Measurements from ENCODE around the gene SGK2.

Gene SGK2

GRCh38 chr20:43559147-43559987, 540 bp downstream of the SGK2 start:
- Histone ChIP-seq H3K4me1 (peaks cover 3% of the 10 kb centered on the region), H3K27me3 (ENCODE audit: control insufficient read depth, insufficient read depth, low read length) (no peaks in the 10 kb centered on the region), H2AFZ (no peak overlapping the region), H3K79me2 (no peaks in the 10 kb centered on the region), H3K9me3 (ENCODE audit: control insufficient read depth, low read length) (no peaks in the 10 kb centered on the region), H3K9ac (no peak overlapping the region), H3K27ac (no peak overlapping the region), H3K4me3 (ENCODE audit: low read depth, low read length) (no peak overlapping the region), H3K36me3 (ENCODE audit: control insufficient read depth, insufficient read depth, low read length) (no peaks in the 10 kb centered on the region), H3K4me2 (ENCODE audit: low read length) (no peak overlapping the region)
- TF ChIP-seq CTCF (IDR thresholded peaks at IDR 0.05): no peak

GRCh38 chr20:43560974-43561373, 2.1 kb downstream of the SGK2 start:
- H3K4me1 ChIP-seq: peaks cover 3% of the 10 kb centered on the region
- H3K79me2 ChIP-seq: no peaks in the 10 kb centered on the region
- H3K4me2 ChIP-seq (ENCODE audit: low read length): no peak overlapping the region
- no peaks in the 10 kb centered on the region for H3K36me3 ChIP-seq (ENCODE audit: control insufficient read depth, insufficient read depth, low read length)
- H2AFZ ChIP-seq: no peak overlapping the region
- no peaks in the 10 kb centered on the region for H3K27me3 ChIP-seq (ENCODE audit: control insufficient read depth, insufficient read depth, low read length)
- H3K9ac ChIP-seq: no peak overlapping the region
- no peak for TF ChIP-seq CTCF (IDR thresholded peaks at IDR 0.05)
- H3K4me3 ChIP-seq (ENCODE audit: low read depth, low read length): no peak overlapping the region
- no peak overlapping the region for H3K27ac ChIP-seq
- no peaks in the 10 kb centered on the region for H3K9me3 ChIP-seq (ENCODE audit: control insufficient read depth, low read length)

GRCh38 chr20:43563429-43563828, 4.6 kb downstream of the SGK2 start:
- H3K36me3 ChIP-seq (ENCODE audit: control insufficient read depth, insufficient read depth, low read length): no peaks in the 10 kb centered on the region
- TF ChIP-seq CTCF (IDR thresholded peaks at IDR 0.05): no peak
- H3K27ac ChIP-seq: no peak overlapping the region
- H3K79me2 ChIP-seq: no peaks in the 10 kb centered on the region
- no peak overlapping the region for H3K9ac ChIP-seq
- H3K27me3 ChIP-seq (ENCODE audit: control insufficient read depth, insufficient read depth, low read length): no peaks in the 10 kb centered on the region
- no peaks in the 10 kb centered on the region for H3K4me1 ChIP-seq
- H3K4me2 ChIP-seq (ENCODE audit: low read length): no peak overlapping the region
- no peaks in the 10 kb centered on the region for H3K9me3 ChIP-seq (ENCODE audit: control insufficient read depth, low read length)
- no peak overlapping the region for H3K4me3 ChIP-seq (ENCODE audit: low read depth, low read length)
- no peak overlapping the region for H2AFZ ChIP-seq

GRCh38 chr20:43563991-43564390, 5.2 kb downstream of the SGK2 start:
- H2AFZ ChIP-seq: no peak overlapping the region
- H3K79me2 ChIP-seq: no peaks in the 10 kb centered on the region
- no peaks in the 10 kb centered on the region for H3K27me3 ChIP-seq (ENCODE audit: control insufficient read depth, insufficient read depth, low read length)
- no peaks in the 10 kb centered on the region for H3K9me3 ChIP-seq (ENCODE audit: control insufficient read depth, low read length)
- TF ChIP-seq CTCF (IDR thresholded peaks at IDR 0.05): no peak
- no peaks in the 10 kb centered on the region for H3K36me3 ChIP-seq (ENCODE audit: control insufficient read depth, insufficient read depth, low read length)
- no peak overlapping the region for H3K4me3 ChIP-seq (ENCODE audit: low read depth, low read length)
- no peaks in the 10 kb centered on the region for H3K4me1 ChIP-seq
- no peak overlapping the region for H3K9ac ChIP-seq
- no peak overlapping the region for H3K4me2 ChIP-seq (ENCODE audit: low read length)
- H3K27ac ChIP-seq: no peak overlapping the region

- H3K4me3 ChIP-seq (ENCODE audit: low read depth, low read length): no peak overlapping the region
- H3K9ac ChIP-seq: no peak overlapping the region
- no peaks in the 10 kb centered on the region for H3K4me1 ChIP-seq
- no peak overlapping the region for H3K4me2 ChIP-seq (ENCODE audit: low read length)
- H3K9me3 ChIP-seq (ENCODE audit: control insufficient read depth, low read length): no peaks in the 10 kb centered on the region
- no peaks in the 10 kb centered on the region for H3K79me2 ChIP-seq
- H3K27me3 ChIP-seq (ENCODE audit: control insufficient read depth, insufficient read depth, low read length): no peaks in the 10 kb centered on the region
- H3K36me3 ChIP-seq (ENCODE audit: control insufficient read depth, insufficient read depth, low read length): no peaks in the 10 kb centered on the region
- H2AFZ ChIP-seq: no peak overlapping the region
- no peak overlapping the region for H3K27ac ChIP-seq
- TF ChIP-seq CTCF (IDR thresholded peaks at IDR 0.05): no peak
These were observed 5.6 kb downstream of the SGK2 start for GRCh38 chr20:43564455-43564854.
